Upper lobe of left lung (tissue), 4 donors: ENCODE measurements around the gene CHRDL2.

Experiments used
- CTCF ChIP-seq, 6 experiments: fragments of 450-650 bp in 4 of 6; fragments of 200-600 bp in 2 of 6; sonication (generic) in 2 of 6; IDR thresholded peaks; one replicate each; pipeline ENCODE4 v1.5.1; 2016 to 2019; ENCODE audit warnings: antibody characterized with exemption in 6 of 6
- EP300 ChIP-seq, 4 donors: sonication (generic); formaldehyde crosslinking; IDR thresholded peaks; one replicate each; pipeline ENCODE4 v1.5.1; 2017; ENCODE audit warnings: antibody characterized with exemption in 4 of 4, control low read depth in 2 of 4
- POLR2A ChIP-seq, 4 donors: fragments of 450-650 bp; IDR thresholded peaks; one replicate each; pipeline ENCODE4 v1.5.1; 2016 to 2017; ENCODE audit warnings: antibody characterized with exemption in 4 of 4, mild to moderate bottlenecking in 2 of 4
- POLR2AphosphoS5 ChIP-seq, 2 donors: sonication (generic); formaldehyde crosslinking; IDR thresholded peaks; one replicate each; pipeline ENCODE4 v1.5.1; 2017; ENCODE audit warnings: antibody characterized with exemption in 2 of 2

GRCh38 chr11:74647831-74648230 lies 83.4 kb downstream of the CHRDL2 start:
- TF ChIP-seq CTCF (IDR thresholded peaks at IDR 0.05) (no peak), POLR2A (IDR thresholded peaks at IDR 0.05) (no peak), POLR2AphosphoS5 (IDR thresholded peaks at IDR 0.05) (no peak), EP300 (IDR thresholded peaks at IDR 0.05) (no peak)
